SJSA1 (cell line): ENCODE measurements around the gene TSSK2. TPM values are rescaled to one million over a fixed set of nuclear protein-coding genes. Genes with fewer than 3 reads are reported as not detected.

ENCODE experiments used
- DNase-seq, 2 experiments: peaks; one replicate each; pipeline ENCODE4 v3.0.0-alpha.2; 2015 to 2020; ENCODE audit warnings: low spot score in 2 of 2, low read depth in 1 of 2
- H3K27ac ChIP-seq: fragments of 250-450 bp; sonication (Bioruptor Pico); 2 replicates; pipeline ENCODE4 v1.5.1; 2020; ENCODE audit warnings: mild to moderate bottlenecking, moderate library complexity
- H3K27me3 ChIP-seq: fragments of 250-450 bp; sonication (Bioruptor Pico); replicated peaks from 2 replicates; pipeline ENCODE4 v1.5.1; 2020; ENCODE audit warnings: mild to moderate bottlenecking, moderate library complexity
- H3K36me3 ChIP-seq: fragments of 250-450 bp; sonication (Bioruptor Pico); 2 replicates; pipeline ENCODE4 v1.5.1; 2020; ENCODE audit warnings: mild to moderate bottlenecking
- H3K4me1 ChIP-seq: fragments of 250-450 bp; sonication (Bioruptor Pico); replicated peaks from 2 replicates; pipeline ENCODE4 v1.6.1; 2021; ENCODE audit warnings: mild to moderate bottlenecking
- H3K4me3 ChIP-seq: fragments of 250-450 bp; sonication (Bioruptor Pico); 2 replicates; pipeline ENCODE4 v1.5.1; 2020; ENCODE audit warnings: mild to moderate bottlenecking
- H3K9me3 ChIP-seq: fragments of 250-450 bp; sonication (Bioruptor Pico); replicated peaks from 2 replicates; pipeline ENCODE4 v1.5.1; 2020; ENCODE audit warnings: mild to moderate bottlenecking
- total RNA-seq: library from RNA; depleted of rRNA; stranded (reverse); fragments of >200 nt; shearing (Covaris generic); gene quantifications from 2 replicates; pipeline ENCODE4 v1.2.3, GENCODE V29; 2014

The TSSK2 gene
- total RNA-seq, 1 experiment from 2014 or later, result not detected

- DNase-seq, result no peak
- Histone ChIP-seq H3K27me3 (no peaks in the 10 kb centered on the region), H3K9me3 (no peaks in the 10 kb centered on the region), H3K4me1 (no peaks in the 10 kb centered on the region), H3K36me3 (no peaks in the 10 kb centered on the region), H3K4me3 (no peak overlapping the region), H3K27ac (no peak overlapping the region)
Measured at GRCh38 chr22:19110646-19111045, 20.5 kb upstream of the TSSK2 start.

DNA sequence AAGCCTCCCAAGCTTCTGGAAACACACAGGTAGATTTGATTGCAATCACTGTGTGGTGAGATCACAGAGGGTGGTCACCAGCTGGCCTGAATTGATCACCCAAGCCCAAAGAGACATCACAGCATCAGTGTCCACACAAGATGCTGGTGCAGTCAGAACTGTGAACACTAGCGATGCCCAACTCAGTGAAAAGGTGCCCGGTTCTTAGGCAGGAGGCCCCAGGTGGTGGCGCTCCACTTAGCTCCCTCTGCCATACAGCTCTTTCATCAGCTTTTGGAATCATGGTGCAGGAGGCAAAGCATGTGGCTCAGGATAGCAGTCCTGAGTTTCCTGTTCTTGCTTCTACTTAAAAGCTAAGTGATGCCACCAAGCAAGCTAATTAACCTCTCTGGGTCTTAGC lies 20.0 kb upstream of the TSSK2 start:
- H3K9me3 ChIP-seq, result no peaks in the 10 kb centered on the region
- H3K27ac ChIP-seq, result no peak overlapping the region
- H3K4me3 ChIP-seq, result no peak overlapping the region
- no peaks in the 10 kb centered on the region for H3K4me1 ChIP-seq
- H3K36me3 ChIP-seq, result no peaks in the 10 kb centered on the region
- no peak for DNase-seq
- H3K27me3 ChIP-seq, result no peaks in the 10 kb centered on the region

GRCh38 chr22:19111584-19111983 lies 19.5 kb upstream of the TSSK2 start:
- no peak overlapping the region for H3K4me3 ChIP-seq
- no peaks in the 10 kb centered on the region for H3K9me3 ChIP-seq
- DNase-seq, result no peak
- no peaks in the 10 kb centered on the region for H3K4me1 ChIP-seq
- H3K27ac ChIP-seq, result no peak overlapping the region
- H3K27me3 ChIP-seq, result no peaks in the 10 kb centered on the region
- H3K36me3 ChIP-seq, result peaks cover 4% of the 10 kb centered on the region

DNA sequence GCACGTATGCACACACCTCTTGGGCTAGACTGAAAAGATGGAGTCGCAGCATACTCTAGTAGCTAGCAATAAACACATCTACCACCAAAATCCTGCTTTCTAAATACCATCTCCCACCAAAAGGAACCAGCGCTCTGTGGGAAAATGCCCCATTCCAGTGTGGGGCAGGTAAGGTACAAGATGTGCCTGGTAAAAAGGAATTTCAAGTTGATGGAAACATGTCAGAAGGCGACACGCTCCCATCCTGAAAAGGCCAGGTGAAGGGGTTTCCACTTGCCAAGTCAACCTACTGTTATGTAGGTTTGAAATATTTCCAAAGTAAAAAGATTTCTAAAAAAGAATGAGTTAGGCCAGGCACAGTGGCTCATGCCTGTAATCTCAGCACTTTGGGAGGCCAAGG lies 17.7 kb upstream of the TSSK2 start:
- H3K4me1 ChIP-seq, result no peaks in the 10 kb centered on the region
- DNase-seq, result no peak
- no peaks in the 10 kb centered on the region for H3K27me3 ChIP-seq

DNA sequence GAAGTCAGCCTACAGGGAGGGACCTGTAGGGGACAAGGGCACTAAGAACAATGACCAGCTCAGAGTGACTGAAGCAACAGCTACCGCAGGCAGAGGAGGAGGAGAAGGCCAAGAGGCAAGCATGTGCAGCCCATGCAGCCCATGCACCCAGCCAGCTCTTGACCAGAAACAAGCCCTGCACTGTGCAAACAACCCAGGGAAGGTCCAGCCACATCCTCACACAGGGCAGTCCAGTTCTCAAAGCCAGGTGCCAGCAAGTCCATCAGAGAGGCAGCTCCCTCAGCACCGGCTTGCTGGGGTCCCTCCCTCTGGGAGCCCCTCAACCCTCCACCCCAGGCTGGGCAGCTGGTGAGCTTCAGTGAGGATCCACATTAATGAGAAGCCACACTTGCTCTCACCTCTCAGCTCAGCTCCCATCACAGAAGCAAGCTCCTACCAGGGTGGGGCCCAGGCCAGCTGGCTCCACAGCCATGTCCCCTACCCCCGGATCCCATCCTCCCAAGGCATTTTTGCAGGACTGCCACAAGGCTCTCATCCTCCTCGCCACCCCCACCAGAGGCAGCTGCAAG lies 16.0 kb upstream of the TSSK2 start:
- Histone ChIP-seq H3K9me3 (no peaks in the 10 kb centered on the region), H3K4me3 (no peak overlapping the region), H3K27ac (no peak overlapping the region), H3K36me3 (peaks cover 30% of the 10 kb centered on the region), H3K4me1 (no peaks in the 10 kb centered on the region), H3K27me3 (no peaks in the 10 kb centered on the region)
- no peak for DNase-seq

More for the DNA sequence above, 17.7 kb upstream of the TSSK2 start:
- Histone ChIP-seq H3K36me3 (peaks cover 14% of the 10 kb centered on the region), H3K27ac (no peak overlapping the region), H3K4me3 (no peak overlapping the region), H3K9me3 (no peaks in the 10 kb centered on the region)

- Histone ChIP-seq H3K27ac (no peak overlapping the region), H3K27me3 (no peaks in the 10 kb centered on the region), H3K4me3 (no peak overlapping the region), H3K36me3 (peaks cover 35% of the 10 kb centered on the region), H3K4me1 (peaks cover 4% of the 10 kb centered on the region), H3K9me3 (no peaks in the 10 kb centered on the region)
- no peak for DNase-seq
Measured at GRCh38 chr22:19115628-19116027, 15.5 kb upstream of the TSSK2 start.

DNA sequence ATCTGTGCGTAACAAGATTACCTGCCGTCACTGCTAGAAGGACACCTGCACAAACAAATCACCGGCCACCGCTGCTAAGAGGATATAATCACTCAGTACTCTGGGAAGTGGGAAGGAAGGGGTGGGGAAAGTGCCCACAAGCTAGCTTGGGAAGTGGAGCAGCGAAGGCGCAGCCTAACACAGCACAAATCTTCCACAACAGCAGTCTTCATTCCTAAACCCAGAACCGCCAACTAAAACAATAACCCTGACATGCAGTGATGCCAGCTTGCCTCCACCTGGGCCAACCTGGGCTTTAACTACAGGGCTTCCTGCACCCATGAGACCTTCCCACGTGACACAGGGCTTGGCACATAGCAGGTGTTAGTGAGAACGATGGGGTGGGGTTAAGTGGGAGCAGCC lies 14.0 kb upstream of the TSSK2 start:
- no peak overlapping the region for H3K4me3 ChIP-seq
- H3K27me3 ChIP-seq, result no peaks in the 10 kb centered on the region
- peaks cover 41% of the 10 kb centered on the region for H3K36me3 ChIP-seq
- no peaks in the 10 kb centered on the region for H3K9me3 ChIP-seq
- peaks cover 12% of the 10 kb centered on the region for H3K4me1 ChIP-seq
- no peak for DNase-seq
- H3K27ac ChIP-seq, result no peak overlapping the region

- Histone ChIP-seq H3K36me3 (peaks cover 41% of the 10 kb centered on the region), H3K9me3 (no peaks in the 10 kb centered on the region), H3K4me3 (no peak overlapping the region), H3K4me1 (peaks cover 17% of the 10 kb centered on the region), H3K27ac (no peak overlapping the region), H3K27me3 (no peaks in the 10 kb centered on the region)
- DNase-seq, result no peak
Measured at GRCh38 chr22:19118329-19118880, 12.7 kb upstream of the TSSK2 start.

GRCh38 chr22:19119949-19120348 lies 11.2 kb upstream of the TSSK2 start:
- H3K4me3 ChIP-seq, result no peak overlapping the region
- no peak overlapping the region for H3K27ac ChIP-seq
- peaks cover 41% of the 10 kb centered on the region for H3K36me3 ChIP-seq
- no peaks in the 10 kb centered on the region for H3K9me3 ChIP-seq
- DNase-seq, result no peak
- peaks cover 17% of the 10 kb centered on the region for H3K4me1 ChIP-seq
- H3K27me3 ChIP-seq, result no peaks in the 10 kb centered on the region

DNA sequence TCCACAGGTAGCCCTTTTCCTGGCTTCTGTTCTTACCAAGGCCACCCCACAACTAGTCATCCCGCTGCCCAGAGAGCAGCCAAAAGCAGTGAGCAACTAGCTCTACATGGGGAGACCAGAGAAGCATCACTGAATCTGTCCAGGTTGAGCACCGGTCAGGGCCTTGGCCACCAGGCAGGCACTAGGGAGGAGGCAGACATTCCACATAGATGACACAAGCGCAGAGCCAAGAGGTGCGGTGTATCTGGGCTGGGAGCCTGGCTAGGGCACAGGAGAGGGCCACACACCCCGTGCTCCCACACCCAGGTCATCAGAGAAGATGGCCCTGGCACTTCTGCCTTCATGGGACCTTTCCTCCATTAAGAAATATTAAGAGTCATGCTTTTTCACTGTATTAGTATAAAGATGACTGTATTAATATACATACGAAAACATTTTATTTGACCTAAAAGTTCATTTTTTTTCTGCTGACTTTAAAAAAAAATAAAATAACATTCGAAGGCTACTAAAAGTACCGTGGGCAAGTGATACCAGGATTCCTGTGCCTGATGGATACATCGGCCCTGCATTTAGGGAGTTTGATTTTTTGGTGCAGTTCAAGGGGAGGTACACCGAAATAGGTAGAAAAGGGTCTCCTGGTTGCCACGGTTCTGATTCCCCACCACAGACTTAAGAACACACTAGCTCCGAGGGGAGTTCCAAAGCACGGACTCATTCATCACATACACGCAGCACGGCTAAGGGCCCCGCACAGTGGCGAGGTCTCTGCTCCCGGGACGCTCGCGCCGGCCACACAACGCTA lies 10.1 kb upstream of the TSSK2 start:
- Histone ChIP-seq H3K36me3 (peaks cover 41% of the 10 kb centered on the region), H3K27ac (peak overlapping the region; percentile 12; the same call in 1 of the 2 replicates)
- peak in 1 of 2 experiments; percentile 37 for DNase-seq

GRCh38 chr22:19121631-19122142 lies 9.4 kb upstream of the TSSK2 start:
- peak overlapping the region; percentile 97 for H3K4me3 ChIP-seq
- peak overlapping the region; percentile 60 for H3K27ac ChIP-seq
- H3K4me1 ChIP-seq, result peaks cover 17% of the 10 kb centered on the region
- peak in 1 of 2 experiments; percentile 56 for DNase-seq
- H3K27me3 ChIP-seq, result no peaks in the 10 kb centered on the region
- no peaks in the 10 kb centered on the region for H3K9me3 ChIP-seq
- peaks cover 36% of the 10 kb centered on the region for H3K36me3 ChIP-seq

More for the DNA sequence above, 10.1 kb upstream of the TSSK2 start:
- H3K27me3 ChIP-seq, result no peaks in the 10 kb centered on the region
- H3K4me3 ChIP-seq, result peak overlapping the region; percentile 97
- peaks cover 17% of the 10 kb centered on the region for H3K4me1 ChIP-seq
- no peaks in the 10 kb centered on the region for H3K9me3 ChIP-seq

GRCh38 chr22:19122143-19122751 lies 8.9 kb upstream of the TSSK2 start, which contains the start of gene DGCR2:
Gene DGCR2, minus strand, starts transcription at chr22:19122412. Its CDS starts 206 bp downstream, at chr22:19122206.
- peak within 1 kb of the TSS; percentile 97 for H3K4me3 ChIP-seq
- H3K4me1 ChIP-seq, result peaks cover 17% of the 10 kb centered on the region

GRCh38 chr22:19122752-19123492 lies 8.2 kb upstream of the TSSK2 start:
- peak in 1 of 2 experiments; percentile 19 for DNase-seq
- H3K4me3 ChIP-seq, result peak overlapping the region; percentile 97

More at GRCh38 chr22:19122143-19122751, 8.9 kb upstream of the TSSK2 start, which contains the start of gene DGCR2:
- H3K27me3 ChIP-seq, result no peaks in the 10 kb centered on the region
- peaks cover 30% of the 10 kb centered on the region for H3K36me3 ChIP-seq
- peak; percentile 94 to 98 for DNase-seq
- peak within 1 kb of the TSS; percentile 60 for H3K27ac ChIP-seq
- H3K9me3 ChIP-seq, result no peaks in the 10 kb centered on the region

More at GRCh38 chr22:19122752-19123492, 8.2 kb upstream of the TSSK2 start:
- Histone ChIP-seq H3K9me3 (no peaks in the 10 kb centered on the region), H3K27me3 (no peaks in the 10 kb centered on the region), H3K27ac (no peak overlapping the region), H3K36me3 (peaks cover 26% of the 10 kb centered on the region), H3K4me1 (peaks cover 17% of the 10 kb centered on the region)
